ENCODE results near the gene ROCK1. TPM values are rescaled to one million over a fixed set of nuclear protein-coding genes. Genes with fewer than 3 reads are reported as not detected.
"Not testable (repeated sequence)": the region's sequence is repeated elsewhere in the genome, so short reads cannot be mapped to it uniquely, and the experiment has no call there.

Gene ROCK1
- polyA plus RNA-seq (2012; ENCODE audit: missing spikeins) = 35.4 TPM

DNA sequence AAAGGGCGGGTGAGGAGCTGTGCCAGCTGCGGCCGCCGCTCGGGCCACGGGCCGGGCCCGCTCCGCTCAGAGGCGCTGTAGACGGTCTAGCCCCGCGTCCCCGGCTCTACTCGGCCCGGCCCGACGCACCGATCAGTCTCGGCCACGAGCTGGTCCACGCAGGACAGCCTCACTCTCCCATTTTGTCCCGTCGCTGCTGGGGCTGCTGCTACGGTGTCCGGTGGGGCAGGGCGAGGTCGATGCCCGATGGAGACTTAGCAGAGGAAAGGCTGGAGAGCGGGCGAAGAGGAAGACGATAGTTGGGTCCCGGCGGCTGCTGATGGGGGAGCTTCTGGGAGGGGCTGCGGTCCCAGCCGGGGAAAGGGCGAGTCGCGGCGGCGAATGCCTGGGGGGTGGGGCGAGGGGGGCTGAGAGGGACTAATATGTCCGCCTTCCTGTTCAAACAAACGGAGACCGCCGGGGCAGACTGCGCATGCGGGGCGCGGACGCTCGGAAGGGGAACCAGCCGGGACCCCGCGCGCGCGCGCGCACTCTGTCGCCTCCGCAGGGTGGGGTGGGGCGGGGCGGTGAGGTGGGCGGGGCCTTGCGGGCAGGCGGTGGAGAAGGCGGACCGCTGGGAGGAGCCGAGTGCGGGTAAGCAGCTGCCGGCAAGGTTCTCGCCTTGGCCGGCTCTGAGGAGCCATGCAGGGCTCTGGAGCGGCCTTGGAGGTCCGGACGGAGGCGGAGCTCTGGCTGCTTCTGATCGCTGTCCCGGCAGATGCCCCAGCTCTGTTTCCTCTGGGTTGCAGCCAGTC lies at the start of gene ROCK1:
Gene ROCK1 (minus strand): TSS at position 468 of the 794 bp plus-strand sequence. CDS start 903 bp downstream, outside the sequence.
- peak; percentile 86 for FAIRE-seq
- peak; percentile 76 for DNase-seq (ENCODE audit: insufficient read length)
- TF ChIP-seq TAF1 (IDR thresholded peaks at IDR 0.05; ENCODE audit: borderline replicate concordance, low read depth, low read length) (peak; percentile 58), POLR2AphosphoS5 (IDR thresholded peaks at IDR 0.05; ENCODE audit: low read depth, low read length) (peak; percentile 46; the same call in 1 of the 2 replicates), POLR2A (IDR thresholded peaks at IDR 0.05; ENCODE audit: low read depth, low read length) (peak; percentile 82)

- FAIRE-seq = no peak
- no peak for DNase-seq (ENCODE audit: insufficient read length)
- no peak for TF ChIP-seq POLR2A (IDR thresholded peaks at IDR 0.05; ENCODE audit: low read depth, low read length)
- no peak for TF ChIP-seq TAF1 (IDR thresholded peaks at IDR 0.05; ENCODE audit: borderline replicate concordance, low read depth, low read length)
- no peak for TF ChIP-seq POLR2AphosphoS5 (IDR thresholded peaks at IDR 0.05; ENCODE audit: low read depth, low read length)
Measured at GRCh38 chr18:21155443-21155842, 43.8 kb upstream of the ROCK1 start.

GRCh38 chr18:21146016-21146415 lies 34.4 kb upstream of the ROCK1 start:
- DNase-seq (ENCODE audit: insufficient read length) = no peak
- TF ChIP-seq POLR2A (IDR thresholded peaks at IDR 0.05; ENCODE audit: low read depth, low read length) (no peak), TAF1 (IDR thresholded peaks at IDR 0.05; ENCODE audit: borderline replicate concordance, low read depth, low read length) (no peak), POLR2AphosphoS5 (IDR thresholded peaks at IDR 0.05; ENCODE audit: low read depth, low read length) (no peak)
- no peak for FAIRE-seq

- DNase-seq (ENCODE audit: insufficient read length) = no peak
- no peak for FAIRE-seq
Measured at GRCh38 chr18:21145371-21145770, 33.8 kb upstream of the ROCK1 start.

GRCh38 chr18:21141668-21142422 lies 30.2 kb upstream of the ROCK1 start:
- FAIRE-seq = no peak
- no peak for DNase-seq (ENCODE audit: insufficient read length)
- TF ChIP-seq POLR2A (IDR thresholded peaks at IDR 0.05; ENCODE audit: low read depth, low read length) (no peak), TAF1 (IDR thresholded peaks at IDR 0.05; ENCODE audit: borderline replicate concordance, low read depth, low read length) (no peak), POLR2AphosphoS5 (IDR thresholded peaks at IDR 0.05; ENCODE audit: low read depth, low read length) (no peak)

More at GRCh38 chr18:21145371-21145770, 33.8 kb upstream of the ROCK1 start:
- TF ChIP-seq POLR2A (IDR thresholded peaks at IDR 0.05; ENCODE audit: low read depth, low read length) (no peak), POLR2AphosphoS5 (IDR thresholded peaks at IDR 0.05; ENCODE audit: low read depth, low read length) (no peak), TAF1 (IDR thresholded peaks at IDR 0.05; ENCODE audit: borderline replicate concordance, low read depth, low read length) (no peak)

DNA sequence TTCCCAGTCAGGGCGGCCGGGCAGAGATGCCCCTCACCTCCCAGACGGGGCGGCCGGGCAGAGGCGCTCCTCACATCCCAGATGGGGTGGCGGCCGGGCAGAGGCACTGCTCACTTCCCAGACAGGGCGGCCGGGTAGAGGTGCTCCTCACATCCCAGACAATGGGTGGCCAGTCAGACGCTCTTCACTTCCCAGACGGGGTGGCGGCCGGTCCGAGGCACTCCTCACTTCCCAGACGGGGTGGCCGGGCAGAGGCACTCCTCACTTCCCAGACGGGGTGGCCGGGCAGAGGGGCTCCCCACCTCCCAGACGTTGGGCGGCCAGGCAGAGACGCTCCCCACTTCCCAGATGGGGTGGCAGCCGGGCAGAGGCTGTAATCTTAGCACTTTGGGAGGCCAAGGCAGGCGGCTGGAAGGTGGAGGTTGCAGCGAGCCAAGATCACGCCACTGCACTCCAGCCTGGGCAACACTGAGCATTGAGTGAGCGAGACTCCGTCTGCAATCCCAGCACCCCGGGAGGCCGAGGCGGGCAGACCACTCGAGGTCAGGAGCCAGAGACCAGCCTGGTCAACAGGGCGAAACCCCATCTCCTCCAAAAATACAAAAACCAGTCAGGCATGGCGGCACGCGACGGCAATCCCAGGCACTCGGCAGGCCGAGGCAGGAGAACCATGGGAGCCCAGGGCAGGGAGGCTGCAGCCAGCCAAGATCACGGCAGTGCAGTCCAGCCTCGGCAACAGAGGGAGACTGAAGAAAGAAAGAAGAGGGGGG lies 26.3 kb upstream of the ROCK1 start:
- FAIRE-seq; DNase-seq (ENCODE audit: insufficient read length): not testable (repeated sequence)

GRCh38 chr18:21134895-21135294 lies 23.3 kb upstream of the ROCK1 start:
- DNase-seq (ENCODE audit: insufficient read length) (no peak), FAIRE-seq (no peak)
- TF ChIP-seq POLR2AphosphoS5 (IDR thresholded peaks at IDR 0.05; ENCODE audit: low read depth, low read length) = no peak
- TF ChIP-seq POLR2A (IDR thresholded peaks at IDR 0.05; ENCODE audit: low read depth, low read length) = no peak
- no peak for TF ChIP-seq TAF1 (IDR thresholded peaks at IDR 0.05; ENCODE audit: borderline replicate concordance, low read depth, low read length)

DNA sequence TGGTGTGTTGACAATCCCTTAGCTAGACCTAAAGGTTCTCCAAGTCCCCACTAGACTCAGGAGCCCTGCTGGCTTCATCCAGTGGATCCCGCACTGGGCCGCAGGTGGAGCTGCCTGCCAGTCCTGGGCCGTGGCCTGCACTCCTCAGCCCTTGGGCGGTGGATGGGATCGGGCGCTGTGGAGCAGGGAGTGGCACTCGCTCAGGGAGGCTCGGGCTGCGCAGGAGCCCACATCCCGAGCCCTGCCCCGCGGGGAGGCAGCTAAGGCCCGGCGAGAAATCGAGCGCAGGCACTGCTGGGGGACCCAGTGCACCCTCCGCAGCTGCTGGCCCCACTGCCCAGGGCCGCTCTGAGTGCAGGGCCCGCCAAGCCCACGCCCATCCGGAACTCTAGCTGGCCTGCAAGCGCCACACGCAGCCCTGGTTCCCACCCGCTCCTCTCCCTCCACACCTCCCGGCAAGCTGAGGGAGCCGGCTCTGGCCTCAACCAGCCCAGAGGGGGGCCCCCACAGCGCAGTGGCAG lies 20.8 kb upstream of the ROCK1 start:
- DNase-seq (ENCODE audit: insufficient read length) (no peak), FAIRE-seq (no peak)
- TF ChIP-seq POLR2A (IDR thresholded peaks at IDR 0.05; ENCODE audit: low read depth, low read length) (no peak), TAF1 (IDR thresholded peaks at IDR 0.05; ENCODE audit: borderline replicate concordance, low read depth, low read length) (no peak), POLR2AphosphoS5 (IDR thresholded peaks at IDR 0.05; ENCODE audit: low read depth, low read length) (no peak)

DNA sequence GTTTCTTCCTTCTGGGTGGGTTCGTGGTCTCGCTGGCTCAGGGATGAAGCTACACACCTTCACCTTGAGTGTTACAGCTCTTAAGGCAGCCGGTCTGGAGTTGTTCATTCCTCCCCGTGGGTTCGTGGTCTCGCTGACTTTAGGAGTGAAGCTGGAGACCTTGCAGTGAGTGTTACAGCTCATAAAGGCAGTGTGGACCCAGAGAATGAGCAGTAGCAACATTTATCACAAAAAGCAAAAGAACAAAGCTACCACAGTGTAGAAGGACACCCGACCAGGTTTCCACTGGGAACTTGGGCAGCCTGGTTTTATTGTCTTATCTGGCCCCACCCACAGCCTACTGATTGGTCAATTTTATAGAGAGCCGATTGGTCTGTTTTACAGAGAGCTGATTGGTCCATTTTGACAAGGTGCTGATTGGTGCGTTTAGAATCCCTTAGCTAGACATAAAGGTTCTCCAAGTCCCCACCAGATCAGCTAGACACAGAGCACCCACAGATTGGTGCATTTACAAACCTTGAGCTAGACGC lies 20.1 kb upstream of the ROCK1 start:
- TF ChIP-seq TAF1 (IDR thresholded peaks at IDR 0.05; ENCODE audit: borderline replicate concordance, low read depth, low read length) (no peak), POLR2AphosphoS5 (IDR thresholded peaks at IDR 0.05; ENCODE audit: low read depth, low read length) (no peak), POLR2A (IDR thresholded peaks at IDR 0.05; ENCODE audit: low read depth, low read length) (no peak)
- no peak for DNase-seq (ENCODE audit: insufficient read length)
- FAIRE-seq = no peak

DNA sequence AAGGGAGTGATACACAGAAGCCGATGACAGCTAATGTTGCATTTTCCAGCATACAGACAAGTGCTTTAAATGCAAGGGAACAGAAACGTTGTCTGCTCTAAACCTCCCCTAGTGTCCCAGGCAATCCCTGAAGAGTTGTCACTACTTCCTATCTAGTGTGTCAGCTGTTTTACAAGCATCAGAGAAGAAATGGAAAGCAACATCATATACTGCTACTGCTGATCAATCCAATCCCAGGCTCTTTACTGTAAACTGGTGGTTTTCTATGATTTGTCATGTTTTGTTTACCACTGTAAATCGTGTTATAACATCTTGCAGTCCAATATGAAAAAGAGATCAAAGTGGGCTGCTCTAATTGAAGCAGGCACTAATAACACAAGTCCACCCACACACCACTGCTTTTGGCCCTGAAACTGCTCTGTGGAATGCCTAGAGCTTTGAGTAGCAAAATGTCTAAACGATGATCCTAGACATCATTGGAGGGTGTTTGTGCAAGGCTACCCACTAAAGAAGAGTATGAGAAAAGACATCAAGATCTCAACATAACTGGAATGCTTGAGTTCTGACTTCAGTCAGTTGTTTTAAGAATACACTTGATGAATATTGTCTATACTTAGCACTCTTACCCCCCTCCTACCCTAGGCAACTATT lies 18.1 kb upstream of the ROCK1 start:
- TF ChIP-seq TAF1 (IDR thresholded peaks at IDR 0.05; ENCODE audit: borderline replicate concordance, low read depth, low read length) (no peak), POLR2AphosphoS5 (IDR thresholded peaks at IDR 0.05; ENCODE audit: low read depth, low read length) (no peak), POLR2A (IDR thresholded peaks at IDR 0.05; ENCODE audit: low read depth, low read length) (no peak)
- no peak for FAIRE-seq

More for the DNA sequence above, 18.1 kb upstream of the ROCK1 start:
- no peak for DNase-seq (ENCODE audit: insufficient read length)
